ENCODE data around the gene CLTA. TPM values are rescaled to one million over a fixed set of nuclear protein-coding genes. Genes with fewer than 3 reads are reported as not detected.

CLTA gene
- polyA plus RNA-seq, 1 donor from 2014 or later = 420 TPM

DNA sequence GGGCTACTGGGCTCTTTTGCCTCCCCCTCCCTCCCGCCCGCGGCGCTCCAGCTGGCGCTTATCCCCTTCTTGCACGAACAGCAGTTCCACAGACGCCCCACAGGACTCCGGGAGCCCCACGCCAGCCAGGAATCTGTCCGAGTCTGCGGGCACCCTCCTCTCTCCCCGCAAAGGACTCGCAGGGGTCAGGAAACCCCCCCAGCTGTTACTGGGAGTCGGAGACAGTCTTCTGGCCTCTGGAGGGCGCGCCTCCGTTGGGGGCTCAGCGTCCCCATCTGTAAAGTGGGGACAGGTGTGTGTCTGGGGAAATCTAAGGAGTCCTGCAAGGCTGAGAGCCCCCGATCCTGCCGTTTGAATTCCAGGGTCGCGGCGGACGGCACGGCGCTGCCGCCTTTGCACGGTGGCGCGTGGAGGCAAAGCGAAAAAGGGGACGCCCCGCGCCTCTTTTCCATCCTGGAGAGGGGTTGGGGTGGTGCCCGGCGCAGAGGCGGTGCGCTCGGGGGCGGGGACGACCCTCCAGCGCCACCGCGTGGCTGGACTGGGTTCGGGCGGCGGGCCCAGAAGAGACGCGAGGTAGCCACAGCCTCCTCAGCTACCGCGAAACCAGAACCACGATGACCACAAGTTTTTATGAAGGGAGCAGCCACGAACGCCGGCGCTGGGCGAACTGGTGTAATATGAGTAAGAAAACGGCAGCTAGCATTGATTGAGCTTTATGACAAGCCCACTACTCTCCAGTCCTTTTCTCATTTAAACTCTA is 24.4 kb upstream of the CLTA start:
- TF ChIP-seq RAD21 (conservative IDR thresholded peaks at IDR 0.05) (peak; percentile 80), MXI1 (conservative IDR thresholded peaks at IDR 0.05; ENCODE audit: poor library complexity, severe bottlenecking) (no peak), EP300 (conservative IDR thresholded peaks at IDR 0.05; ENCODE audit: poor library complexity, severe bottlenecking) (no peak), POLR2AphosphoS5 (IDR thresholded peaks at IDR 0.05) (no peak), EZH2 (IDR thresholded peaks at IDR 0.05; ENCODE audit: borderline replicate concordance, insufficient read depth, low read length, poor library complexity, severe bottlenecking) (no peak), SMC3 (conservative IDR thresholded peaks at IDR 0.05; ENCODE audit: poor library complexity) (peak; percentile 87)
- TF ChIP-seq, protein P1, sequence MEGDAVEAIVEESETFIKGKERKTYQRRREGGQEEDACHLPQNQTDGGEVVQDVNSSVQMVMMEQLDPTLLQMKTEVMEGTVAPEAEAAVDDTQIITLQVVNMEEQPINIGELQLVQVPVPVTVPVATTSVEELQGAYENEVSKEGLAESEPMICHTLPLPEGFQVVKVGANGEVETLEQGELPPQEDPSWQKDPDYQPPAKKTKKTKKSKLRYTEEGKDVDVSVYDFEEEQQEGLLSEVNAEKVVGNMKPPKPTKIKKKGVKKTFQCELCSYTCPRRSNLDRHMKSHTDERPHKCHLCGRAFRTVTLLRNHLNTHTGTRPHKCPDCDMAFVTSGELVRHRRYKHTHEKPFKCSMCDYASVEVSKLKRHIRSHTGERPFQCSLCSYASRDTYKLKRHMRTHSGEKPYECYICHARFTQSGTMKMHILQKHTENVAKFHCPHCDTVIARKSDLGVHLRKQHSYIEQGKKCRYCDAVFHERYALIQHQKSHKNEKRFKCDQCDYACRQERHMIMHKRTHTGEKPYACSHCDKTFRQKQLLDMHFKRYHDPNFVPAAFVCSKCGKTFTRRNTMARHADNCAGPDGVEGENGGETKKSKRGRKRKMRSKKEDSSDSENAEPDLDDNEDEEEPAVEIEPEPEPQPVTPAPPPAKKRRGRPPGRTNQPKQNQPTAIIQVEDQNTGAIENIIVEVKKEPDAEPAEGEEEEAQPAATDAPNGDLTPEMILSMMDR (IDR thresholded peaks at IDR 0.05; ENCODE audit: poor library complexity, severe bottlenecking) = peak; percentile 87
- H3K27me3 ChIP-seq (ENCODE audit: insufficient read depth, low read depth, low read length) = no peaks in the 10 kb centered on the region
- no peaks in the 10 kb centered on the region for H3K9me3 ChIP-seq (ENCODE audit: low read length)
- no peak overlapping the region for H3K27ac ChIP-seq (ENCODE audit: low read length)
- no peak overlapping the region for H3K4me2 ChIP-seq (ENCODE audit: low read length)
- H3K9ac ChIP-seq (ENCODE audit: low read length) = peak overlapping the region; percentile 26
- H3K4me3 ChIP-seq (ENCODE audit: low read length) = peak overlapping the region; percentile 61
- H4K20me1 ChIP-seq (ENCODE audit: insufficient read depth) = no peaks in the 10 kb centered on the region
- peak overlapping the region; percentile 14 for H2AFZ ChIP-seq (ENCODE audit: low read depth, low read length)
- H3K9me2 ChIP-seq (ENCODE audit: insufficient read depth, low read length) = no peaks in the 10 kb centered on the region
- H3K79me2 ChIP-seq (replicated peaks; ENCODE audit: insufficient read depth, low read length) = no peaks in the 10 kb centered on the region
- no peaks in the 10 kb centered on the region for H3K36me3 ChIP-seq (ENCODE audit: insufficient read depth, low read length)
- no peaks in the 10 kb centered on the region for H3F3A ChIP-seq (ENCODE audit: insufficient read depth, low read length, poor library complexity, severe bottlenecking)

DNA sequence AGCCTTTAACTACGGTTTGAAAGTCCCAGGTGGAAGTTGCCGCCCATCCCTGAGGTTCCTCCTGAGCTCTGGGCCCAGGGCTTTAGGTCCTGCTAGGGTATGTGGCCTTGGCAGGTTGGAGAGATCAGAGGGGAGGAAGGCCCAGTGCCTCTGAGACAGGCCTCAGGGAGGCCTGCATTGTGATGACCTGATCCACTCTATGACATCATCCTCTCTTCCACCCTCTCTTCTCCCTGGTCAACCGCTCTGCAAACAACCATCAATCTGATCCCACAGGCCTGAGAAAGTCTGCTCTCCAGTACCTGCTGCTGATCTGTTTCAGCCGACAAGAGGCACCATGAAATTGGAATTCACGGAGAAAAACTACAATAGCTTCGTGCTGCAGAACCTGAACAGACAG is 21.6 kb upstream of the CLTA start, which contains the start of gene CCIN:
Gene CCIN, plus strand, starts transcription at position 223 of the 400 bp plus-strand sequence. Its CDS starts 115 bp downstream, at position 338.
- H3K4me2 ChIP-seq (ENCODE audit: low read length) = no peak within 1 kb of the TSS
- no peak within 1 kb of the TSS for H2AFZ ChIP-seq (ENCODE audit: low read depth, low read length)
- H3F3A ChIP-seq (ENCODE audit: insufficient read depth, low read length, poor library complexity, severe bottlenecking) = no peaks in the 10 kb centered on the region
- H3K27ac ChIP-seq (ENCODE audit: low read length) = no peak within 1 kb of the TSS
- no peaks in the 10 kb centered on the region for H4K20me1 ChIP-seq (ENCODE audit: insufficient read depth)
- H3K9me3 ChIP-seq (ENCODE audit: low read length) = no peaks in the 10 kb centered on the region
- no peak within 1 kb of the TSS for H3K4me3 ChIP-seq (ENCODE audit: low read length)
- H3K79me2 ChIP-seq (replicated peaks; ENCODE audit: insufficient read depth, low read length) = no peaks in the 10 kb centered on the region
- H3K27me3 ChIP-seq (ENCODE audit: insufficient read depth, low read depth, low read length) = no peaks in the 10 kb centered on the region
- H3K9ac ChIP-seq (ENCODE audit: low read length) = no peak within 1 kb of the TSS
- no peaks in the 10 kb centered on the region for H3K36me3 ChIP-seq (ENCODE audit: insufficient read depth, low read length)
- H3K9me2 ChIP-seq (ENCODE audit: insufficient read depth, low read length) = no peaks in the 10 kb centered on the region
- TF ChIP-seq EP300 (conservative IDR thresholded peaks at IDR 0.05; ENCODE audit: poor library complexity, severe bottlenecking) (no peak), RAD21 (conservative IDR thresholded peaks at IDR 0.05) (no peak), SMC3 (conservative IDR thresholded peaks at IDR 0.05; ENCODE audit: poor library complexity) (no peak), TAF1 (IDR thresholded peaks at IDR 0.05; ENCODE audit: low read depth) (no peak), EZH2 (IDR thresholded peaks at IDR 0.05; ENCODE audit: borderline replicate concordance, insufficient read depth, low read length, poor library complexity, severe bottlenecking) (no peak), POLR2AphosphoS5 (IDR thresholded peaks at IDR 0.05) (no peak), MXI1 (conservative IDR thresholded peaks at IDR 0.05; ENCODE audit: poor library complexity, severe bottlenecking) (no peak)
- TF ChIP-seq, protein P1 (IDR thresholded peaks at IDR 0.05; ENCODE audit: poor library complexity, severe bottlenecking) = no peak
- TF ChIP-seq, protein P2, sequence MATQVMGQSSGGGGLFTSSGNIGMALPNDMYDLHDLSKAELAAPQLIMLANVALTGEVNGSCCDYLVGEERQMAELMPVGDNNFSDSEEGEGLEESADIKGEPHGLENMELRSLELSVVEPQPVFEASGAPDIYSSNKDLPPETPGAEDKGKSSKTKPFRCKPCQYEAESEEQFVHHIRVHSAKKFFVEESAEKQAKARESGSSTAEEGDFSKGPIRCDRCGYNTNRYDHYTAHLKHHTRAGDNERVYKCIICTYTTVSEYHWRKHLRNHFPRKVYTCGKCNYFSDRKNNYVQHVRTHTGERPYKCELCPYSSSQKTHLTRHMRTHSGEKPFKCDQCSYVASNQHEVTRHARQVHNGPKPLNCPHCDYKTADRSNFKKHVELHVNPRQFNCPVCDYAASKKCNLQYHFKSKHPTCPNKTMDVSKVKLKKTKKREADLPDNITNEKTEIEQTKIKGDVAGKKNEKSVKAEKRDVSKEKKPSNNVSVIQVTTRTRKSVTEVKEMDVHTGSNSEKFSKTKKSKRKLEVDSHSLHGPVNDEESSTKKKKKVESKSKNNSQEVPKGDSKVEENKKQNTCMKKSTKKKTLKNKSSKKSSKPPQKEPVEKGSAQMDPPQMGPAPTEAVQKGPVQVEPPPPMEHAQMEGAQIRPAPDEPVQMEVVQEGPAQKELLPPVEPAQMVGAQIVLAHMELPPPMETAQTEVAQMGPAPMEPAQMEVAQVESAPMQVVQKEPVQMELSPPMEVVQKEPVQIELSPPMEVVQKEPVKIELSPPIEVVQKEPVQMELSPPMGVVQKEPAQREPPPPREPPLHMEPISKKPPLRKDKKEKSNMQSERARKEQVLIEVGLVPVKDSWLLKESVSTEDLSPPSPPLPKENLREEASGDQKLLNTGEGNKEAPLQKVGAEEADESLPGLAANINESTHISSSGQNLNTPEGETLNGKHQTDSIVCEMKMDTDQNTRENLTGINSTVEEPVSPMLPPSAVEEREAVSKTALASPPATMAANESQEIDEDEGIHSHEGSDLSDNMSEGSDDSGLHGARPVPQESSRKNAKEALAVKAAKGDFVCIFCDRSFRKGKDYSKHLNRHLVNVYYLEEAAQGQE (IDR thresholded peaks at IDR 0.05; ENCODE audit: borderline replicate concordance) = no peak

All from neural cell (in vitro differentiated cells).